HCT116 (cell line): Measurements from ENCODE around the gene KRT13. TPM values are rescaled to one million over a fixed set of nuclear protein-coding genes. Genes with fewer than 3 reads are reported as not detected.

ENCODE experiments used
- ATAC-seq: fragments of 200-7000 bp; cut with Tn5 transposase; 2 replicates; pipeline ENCODE4 v1.9.1; 2020; ENCODE audit warnings: mild to moderate bottlenecking, moderate library complexity
- BruUV-seq: library from RNA; stranded (reverse); fragments of 400-500 nt; replicated peaks from 2 replicates; lab custom pipeline; 2021; lab: Mats Ljungman, UMichigan
- CTCF ChIA-PET: fragments of 300-600 bp; sonication (Branson Sonifier 250); formaldehyde crosslinking; loops from one replicate; lab custom pipeline; 2021; ENCODE audit warnings: antibody characterized with exemption; lab: Charles Lee
- POLR2A ChIA-PET: fragments of 300-600, 350-600 bp; sonication (Branson Sonifier 250); formaldehyde crosslinking; loops from one replicate; lab custom pipeline; 2021; ENCODE audit warnings: antibody characterized with exemption; lab: Charles Lee
- RAD21 ChIA-PET, 2 experiments: fragments of 300-600 bp; sonication (Branson Sonifier 250); formaldehyde crosslinking; loops; one replicate each; lab custom pipeline; 2023; ENCODE audit warnings: low total read pairs in 2 of 2; ENCODE audit not compliant: uncharacterized antibody in 2 of 2, unreplicated experiment in 2 of 2, low non-redundant PET in 1 of 2; lab: Charles Lee
- DNase-seq: peaks from one replicate; pipeline ENCODE4 v3.0.0-alpha.2; 2010; ENCODE audit warnings: low read depth, low spot score
- H2AFZ ChIP-seq: fragments of 200-600 bp; shearing (Covaris generic), sonication (generic); 2 replicates; pipeline ENCODE4 v1.6.1; 2017; ENCODE audit warnings: low read depth, mixed run types, mixed read lengths, antibody characterized with exemption, low read length; ENCODE audit not compliant: poor library complexity, severe bottlenecking
- H3K27ac ChIP-seq: 2 replicates; pipeline ENCODE4 v1.5.1; 2012; ENCODE audit warnings: low read depth, low read length
- H3K27me3 ChIP-seq: fragments of 200-600 bp; sonication (generic); 2 replicates; pipeline ENCODE4 v1.6.1; 2016; ENCODE audit warnings: mixed run types, low read length, mixed read lengths; ENCODE audit not compliant: insufficient read depth
- H3K36me3 ChIP-seq, 2 experiments: fragments of 200-500 bp in 1 of 2; fragments of 200-600 bp in 1 of 2; sonication (Bioruptor generic) in 1 of 2; sonication (generic) in 1 of 2; 2 replicates each; pipeline versions ENCODE4 v1.5.1 to v1.6.1; 2014 to 2016; ENCODE audit warnings: low read length in 2 of 2, inconsistent platforms in 1 of 2, mixed read lengths in 1 of 2, mixed run types in 1 of 2; ENCODE audit not compliant: insufficient read depth in 2 of 2, control insufficient read depth in 1 of 2
- H3K4me1 ChIP-seq, 2 experiments: fragments of 200-600 bp in 1 of 2; sonication (generic) in 1 of 2; 2 replicates each; pipeline versions ENCODE4 v1.5.1 to v1.6.1; 2012 to 2017; ENCODE audit warnings: low read length in 2 of 2, inconsistent platforms in 1 of 2, mild to moderate bottlenecking in 1 of 2, mixed read lengths in 1 of 2, mixed run types in 1 of 2, moderate library complexity in 1 of 2; ENCODE audit not compliant: insufficient read depth in 2 of 2, control insufficient read depth in 1 of 2
- H3K4me2 ChIP-seq: fragments of 200-600 bp; sonication (generic); 2 replicates; pipeline ENCODE4 v1.6.1; 2017; ENCODE audit warnings: mixed run types, low read length, mixed read lengths
- H3K4me3 ChIP-seq, 2 experiments: fragments of 200-600 bp in 1 of 2; sonication (generic) in 1 of 2; replicated peaks in 1 of 2; 2 replicates each; pipeline ENCODE4 v1.5.1; 2011 to 2016; ENCODE audit warnings: low read length in 2 of 2, control low read depth in 1 of 2, low read depth in 1 of 2, mild to moderate bottlenecking in 1 of 2, mixed read lengths in 1 of 2, mixed run types in 1 of 2
- H3K79me2 ChIP-seq: fragments of 200-600 bp; sonication (generic); 2 replicates; pipeline ENCODE4 v1.6.1; 2017; ENCODE audit warnings: mild to moderate bottlenecking, mixed run types, low read length, moderate library complexity, mixed read lengths; ENCODE audit not compliant: insufficient read depth
- H3K9ac ChIP-seq: fragments of 200-600 bp; sonication (generic); 2 replicates; pipeline ENCODE4 v1.6.1; 2016; ENCODE audit warnings: low read length, mixed read lengths
- H3K9me2 ChIP-seq: fragments of 200-600 bp; sonication (generic), shearing (Covaris generic); 2 replicates; pipeline ENCODE4 v1.6.1; 2017; ENCODE audit warnings: mixed run types, mild to moderate bottlenecking, moderate library complexity; ENCODE audit not compliant: insufficient read depth
- H3K9me3 ChIP-seq, 2 experiments: fragments of 200-500 bp in 1 of 2; fragments of 200-600 bp in 1 of 2; sonication (Bioruptor generic) in 1 of 2; sonication (generic) in 1 of 2; 2 replicates each; pipeline ENCODE4 v1.6.1; 2014 to 2017; ENCODE audit warnings: low read length in 2 of 2, mixed read lengths in 2 of 2, inconsistent platforms in 1 of 2, low read depth in 1 of 2, mild to moderate bottlenecking in 1 of 2, mixed run types in 1 of 2, moderate library complexity in 1 of 2; ENCODE audit not compliant: control insufficient read depth in 1 of 2, insufficient read depth in 1 of 2
- H4K20me1 ChIP-seq: fragments of 200-600 bp; sonication (generic), shearing (Covaris generic); 2 replicates; pipeline ENCODE4 v1.6.1; 2017; ENCODE audit warnings: mixed run types, mild to moderate bottlenecking, moderate library complexity; ENCODE audit not compliant: insufficient read depth
- CBX3 ChIP-seq: IDR thresholded peaks from 2 replicates; pipeline ENCODE4 v1.6.1; 2012; ENCODE audit warnings: low read depth
- ELF1 ChIP-seq: IDR thresholded peaks from 2 replicates; pipeline ENCODE4 v1.6.1; 2012; ENCODE audit warnings: low read depth, borderline replicate concordance
- EZH2 ChIP-seq: fragments of 200-600 bp; sonication (generic); IDR thresholded peaks from 2 replicates; pipeline ENCODE4 v1.6.1; 2017; ENCODE audit warnings: antibody characterized with exemption, mixed run types
- FOSL1 ChIP-seq: IDR thresholded peaks from 2 replicates; pipeline ENCODE4 v1.6.1; 2012; ENCODE audit warnings: low read depth
- JUND ChIP-seq: IDR thresholded peaks from 2 replicates; pipeline ENCODE4 v1.6.1; 2012
- SIN3A ChIP-seq: IDR thresholded peaks from 2 replicates; pipeline ENCODE4 v1.6.1; 2012; ENCODE audit warnings: low read depth
- SP1 ChIP-seq: IDR thresholded peaks from 2 replicates; pipeline ENCODE4 v1.6.1; 2012; ENCODE audit warnings: low read depth
- SRF ChIP-seq: IDR thresholded peaks from 2 replicates; pipeline ENCODE4 v1.6.1; 2012; ENCODE audit warnings: low read depth
- ZFX ChIP-seq: fragments of 450-650 bp; IDR thresholded peaks from 2 replicates; pipeline ENCODE4 v1.6.1; 2017
- ZNF274 ChIP-seq: fragments of 200-500 bp; sonication (Bioruptor generic); IDR thresholded peaks from 2 replicates; pipeline ENCODE4 v1.6.1; 2014; ENCODE audit warnings: mild to moderate bottlenecking, low read depth, low read length, inconsistent platforms
- intact Hi-C: fragments of 100-400 bp; cut with micrococcal nuclease; formaldehyde crosslinking; loops from 2 replicates; pipeline ENCODE4 v1.10.0; 2022
- total RNA-seq: library from RNA; stranded (reverse); gene quantifications from one replicate; pipeline ENCODE4 v1.2.1, GENCODE V29; 2021; ENCODE audit not compliant: unreplicated experiment
- TF ChIP-seq, protein P1 (sequence below): IDR thresholded peaks from 2 replicates; pipeline ENCODE4 v1.6.1; 2012; ENCODE audit warnings: low read depth
- TF ChIP-seq, protein P2 (sequence below): IDR thresholded peaks from 2 replicates; pipeline ENCODE4 v1.6.1; 2011; ENCODE audit warnings: mild to moderate bottlenecking, low read length, moderate library complexity; ENCODE audit not compliant: insufficient replicate concordance; ENCODE audit errors: extremely low read depth

The KRT13 gene
- total RNA-seq, 1 experiment from 2014 or later = 3.7 TPM

DNA sequence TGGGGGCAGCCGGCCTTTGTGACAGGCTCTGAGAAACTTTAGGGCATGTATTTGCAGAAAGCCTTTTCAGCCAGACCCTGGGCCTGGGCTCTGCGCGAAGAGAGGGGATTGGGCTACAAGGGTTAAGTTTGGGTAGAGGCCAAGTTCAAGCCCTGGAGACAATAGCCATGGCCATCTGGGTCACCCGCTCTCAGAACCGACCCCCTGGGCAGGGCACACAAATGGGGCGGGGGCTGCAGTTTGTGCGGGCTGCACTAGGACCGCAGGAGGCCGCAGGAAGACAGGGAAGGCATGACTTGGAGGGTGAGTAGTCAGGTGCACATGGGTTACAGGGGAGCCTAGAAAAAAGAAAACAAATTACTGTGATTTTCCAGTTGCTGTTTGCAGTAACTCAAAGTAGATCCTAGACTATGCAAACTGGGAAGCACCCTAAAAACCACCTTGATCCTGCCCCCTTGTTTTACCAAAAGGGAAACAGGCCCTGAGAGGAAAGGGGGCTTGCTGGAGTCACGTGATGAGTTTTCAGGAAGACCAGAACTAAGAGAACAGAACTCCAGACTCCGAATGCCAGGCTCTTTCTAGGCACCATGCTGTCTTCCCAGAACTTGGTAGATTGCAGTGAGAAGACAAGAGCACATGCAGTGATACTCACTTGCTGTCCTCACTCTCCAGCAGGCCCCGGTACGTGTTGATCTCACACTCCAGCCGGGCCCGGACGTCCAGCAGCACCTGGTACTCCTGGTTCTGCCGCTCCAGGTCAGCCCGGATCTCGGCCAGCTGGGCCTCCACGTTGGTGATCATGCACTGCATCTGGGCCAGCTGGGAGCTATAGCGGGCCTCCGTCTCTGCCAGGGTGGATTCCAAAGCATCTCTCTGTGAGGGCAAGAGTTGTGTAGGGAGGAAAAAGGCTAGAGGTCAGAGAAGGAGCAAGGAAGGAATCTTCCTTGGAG, 28.3 kb downstream of the KRT13 start:
- H3K9me3 ChIP-seq = no peaks in the 10 kb centered on the region
- ATAC-seq = no peak
- RAD21 ChIA-PET = no interaction called here
- no peaks in the 10 kb centered on the region for H4K20me1 ChIP-seq
- intact Hi-C loops = no loop called here
- no peaks in the 10 kb centered on the region for H3K9me2 ChIP-seq
- no peak overlapping the region for H3K4me2 ChIP-seq
- no peak overlapping the region for H3K4me3 ChIP-seq
- no peak overlapping the region for H3K27ac ChIP-seq
- no peak overlapping the region for H3K9ac ChIP-seq
- H2AFZ ChIP-seq = no peak overlapping the region
- CTCF ChIA-PET = no interaction called here
- no TSS peak for BruUV-seq
- no peaks in the 10 kb centered on the region for H3K36me3 ChIP-seq
- no peaks in the 10 kb centered on the region for H3K27me3 ChIP-seq
- TF ChIP-seq, protein P1, sequence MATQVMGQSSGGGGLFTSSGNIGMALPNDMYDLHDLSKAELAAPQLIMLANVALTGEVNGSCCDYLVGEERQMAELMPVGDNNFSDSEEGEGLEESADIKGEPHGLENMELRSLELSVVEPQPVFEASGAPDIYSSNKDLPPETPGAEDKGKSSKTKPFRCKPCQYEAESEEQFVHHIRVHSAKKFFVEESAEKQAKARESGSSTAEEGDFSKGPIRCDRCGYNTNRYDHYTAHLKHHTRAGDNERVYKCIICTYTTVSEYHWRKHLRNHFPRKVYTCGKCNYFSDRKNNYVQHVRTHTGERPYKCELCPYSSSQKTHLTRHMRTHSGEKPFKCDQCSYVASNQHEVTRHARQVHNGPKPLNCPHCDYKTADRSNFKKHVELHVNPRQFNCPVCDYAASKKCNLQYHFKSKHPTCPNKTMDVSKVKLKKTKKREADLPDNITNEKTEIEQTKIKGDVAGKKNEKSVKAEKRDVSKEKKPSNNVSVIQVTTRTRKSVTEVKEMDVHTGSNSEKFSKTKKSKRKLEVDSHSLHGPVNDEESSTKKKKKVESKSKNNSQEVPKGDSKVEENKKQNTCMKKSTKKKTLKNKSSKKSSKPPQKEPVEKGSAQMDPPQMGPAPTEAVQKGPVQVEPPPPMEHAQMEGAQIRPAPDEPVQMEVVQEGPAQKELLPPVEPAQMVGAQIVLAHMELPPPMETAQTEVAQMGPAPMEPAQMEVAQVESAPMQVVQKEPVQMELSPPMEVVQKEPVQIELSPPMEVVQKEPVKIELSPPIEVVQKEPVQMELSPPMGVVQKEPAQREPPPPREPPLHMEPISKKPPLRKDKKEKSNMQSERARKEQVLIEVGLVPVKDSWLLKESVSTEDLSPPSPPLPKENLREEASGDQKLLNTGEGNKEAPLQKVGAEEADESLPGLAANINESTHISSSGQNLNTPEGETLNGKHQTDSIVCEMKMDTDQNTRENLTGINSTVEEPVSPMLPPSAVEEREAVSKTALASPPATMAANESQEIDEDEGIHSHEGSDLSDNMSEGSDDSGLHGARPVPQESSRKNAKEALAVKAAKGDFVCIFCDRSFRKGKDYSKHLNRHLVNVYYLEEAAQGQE = no peak
- TF ChIP-seq JUND = no peak
- TF ChIP-seq SP1 = no peak
- no peak for TF ChIP-seq CBX3
- no peak for TF ChIP-seq ZNF274
- no peak for TF ChIP-seq EZH2
- TF ChIP-seq, protein P2, sequence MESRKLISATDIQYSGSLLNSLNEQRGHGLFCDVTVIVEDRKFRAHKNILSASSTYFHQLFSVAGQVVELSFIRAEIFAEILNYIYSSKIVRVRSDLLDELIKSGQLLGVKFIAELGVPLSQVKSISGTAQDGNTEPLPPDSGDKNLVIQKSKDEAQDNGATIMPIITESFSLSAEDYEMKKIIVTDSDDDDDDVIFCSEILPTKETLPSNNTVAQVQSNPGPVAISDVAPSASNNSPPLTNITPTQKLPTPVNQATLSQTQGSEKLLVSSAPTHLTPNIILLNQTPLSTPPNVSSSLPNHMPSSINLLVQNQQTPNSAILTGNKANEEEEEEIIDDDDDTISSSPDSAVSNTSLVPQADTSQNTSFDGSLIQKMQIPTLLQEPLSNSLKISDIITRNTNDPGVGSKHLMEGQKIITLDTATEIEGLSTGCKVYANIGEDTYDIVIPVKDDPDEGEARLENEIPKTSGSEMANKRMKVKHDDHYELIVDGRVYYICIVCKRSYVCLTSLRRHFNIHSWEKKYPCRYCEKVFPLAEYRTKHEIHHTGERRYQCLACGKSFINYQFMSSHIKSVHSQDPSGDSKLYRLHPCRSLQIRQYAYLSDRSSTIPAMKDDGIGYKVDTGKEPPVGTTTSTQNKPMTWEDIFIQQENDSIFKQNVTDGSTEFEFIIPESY = no peak
- no peak for TF ChIP-seq ZFX
- TF ChIP-seq SRF = no peak
- no peak for TF ChIP-seq ELF1
- no peak for TF ChIP-seq FOSL1
- TF ChIP-seq SIN3A = no peak
- H3K4me1 ChIP-seq = no peaks in the 10 kb centered on the region
- no peak for DNase-seq
- H3K79me2 ChIP-seq = no peaks in the 10 kb centered on the region
- POLR2A ChIA-PET = no interaction called here
